Stimulated activated naive CD8-positive, alpha-beta T cell treated with anti-CD3 and anti-CD28 coated beads, Interleukin-15, amount 100 ng/mL, for 72 hours (primary cell): ENCODE data around the gene TEKTIP1.
"Not testable (repeated sequence)": the region's sequence is repeated elsewhere in the genome, so short reads cannot be mapped to it uniquely, and the experiment has no call there.

ENCODE experiments used
- ATAC-seq: fragments of 150-1000 bp; cut with Tn5 transposase; 2 replicates; pipeline ENCODE4 v1.10.0; 2021; ENCODE audit warnings: mild to moderate bottlenecking, moderate library complexity
- DNase-seq, 2 donors: peaks; one replicate each; pipeline ENCODE4 v3.0.0; 2021 to 2022
- H3K27ac Mint-ChIP-seq, 2 donors: one replicate each; pipeline ENCODE4 v1.8.0; 2022; ENCODE audit warnings: mild to moderate bottlenecking in 2 of 2, mixed read lengths in 2 of 2, moderate library complexity in 2 of 2
- H3K27me3 Mint-ChIP-seq: one replicate; pipeline ENCODE4 v1.8.0; 2022; ENCODE audit warnings: mixed read lengths
- H3K4me1 Mint-ChIP-seq: one replicate; pipeline ENCODE4 v1.8.0; 2022; ENCODE audit warnings: mild to moderate bottlenecking, mixed read lengths
- H3K4me3 Mint-ChIP-seq, 2 donors: one replicate each; pipeline ENCODE4 v1.8.0; 2022; ENCODE audit warnings: mild to moderate bottlenecking in 2 of 2, mixed read lengths in 2 of 2, moderate library complexity in 1 of 2
- H3K9me3 Mint-ChIP-seq, 2 donors: one replicate each; pipeline ENCODE4 v1.8.0; 2022; ENCODE audit warnings: mixed read lengths in 2 of 2

TEKTIP1 gene

DNA sequence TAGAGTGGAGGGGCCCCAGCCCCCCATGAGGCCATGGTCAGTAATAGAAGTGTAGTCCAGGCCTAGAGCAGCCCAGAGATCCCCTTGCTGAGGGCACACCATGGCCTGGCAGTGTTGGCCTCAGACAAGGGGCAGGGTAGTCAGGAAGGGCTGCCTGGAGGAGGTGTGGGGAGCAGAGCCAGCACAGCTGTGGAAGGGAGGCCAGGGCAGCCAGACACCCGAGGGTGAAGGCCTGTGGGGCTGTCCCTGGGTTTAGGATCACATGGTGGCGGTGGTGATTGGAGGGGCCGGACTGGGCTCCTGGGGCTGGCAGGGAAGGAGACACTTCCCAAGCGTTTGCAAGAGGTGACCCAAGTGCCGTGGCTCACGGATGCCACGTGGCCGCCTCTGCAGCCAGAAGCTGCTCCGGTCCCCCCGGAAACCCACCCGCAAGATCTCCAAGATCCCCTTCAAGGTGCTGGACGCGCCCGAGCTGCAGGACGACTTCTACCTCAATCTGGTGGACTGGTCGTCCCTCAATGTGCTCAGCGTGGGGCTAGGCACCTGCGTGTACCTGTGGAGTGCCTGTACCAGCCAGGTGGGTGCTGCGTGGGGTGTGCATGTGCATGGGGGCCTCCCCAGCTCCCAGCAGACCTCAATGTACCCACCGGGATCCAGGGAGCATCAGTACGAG lies 11.6 kb upstream of the TEKTIP1 start:
- Mint-ChIP-seq H3K4me1 (peaks cover under 1% of the 10 kb centered on the region), H3K27me3 (no peaks in the 10 kb centered on the region), H3K4me3 (no peak overlapping the region), H3K27ac (peak overlapping the region in 1 of 2 donors; percentile 79), H3K9me3 (no peaks in the 10 kb centered on the region)
- ATAC-seq (no peak), DNase-seq (no peak)

DNA sequence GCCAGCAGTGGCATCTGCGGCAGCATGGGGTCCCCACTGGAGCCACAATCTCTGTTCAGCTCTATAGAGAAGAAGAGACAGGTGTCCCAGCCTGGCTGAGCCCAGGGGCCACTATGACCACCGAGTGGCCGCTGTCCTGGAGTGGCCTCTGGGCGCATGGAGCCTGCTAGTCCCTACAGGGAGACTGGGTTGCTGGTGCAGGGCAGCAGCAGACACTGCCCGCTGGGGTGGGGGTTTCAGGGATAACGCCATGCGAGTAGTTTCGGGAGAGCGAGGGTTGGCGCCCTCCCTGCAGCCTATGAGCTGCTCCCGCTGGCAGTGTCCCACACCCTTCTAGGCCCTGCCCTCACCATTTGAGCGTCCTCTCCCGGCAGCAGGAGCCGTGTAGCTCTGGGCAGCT lies 10.9 kb upstream of the TEKTIP1 start:
- ATAC-seq: no peak
- Mint-ChIP-seq H3K4me1 (no peaks in the 10 kb centered on the region), H3K9me3 (no peaks in the 10 kb centered on the region), H3K4me3 (no peak overlapping the region), H3K27me3 (no peaks in the 10 kb centered on the region), H3K27ac (no peak overlapping the region)
- DNase-seq: no peak

DNA sequence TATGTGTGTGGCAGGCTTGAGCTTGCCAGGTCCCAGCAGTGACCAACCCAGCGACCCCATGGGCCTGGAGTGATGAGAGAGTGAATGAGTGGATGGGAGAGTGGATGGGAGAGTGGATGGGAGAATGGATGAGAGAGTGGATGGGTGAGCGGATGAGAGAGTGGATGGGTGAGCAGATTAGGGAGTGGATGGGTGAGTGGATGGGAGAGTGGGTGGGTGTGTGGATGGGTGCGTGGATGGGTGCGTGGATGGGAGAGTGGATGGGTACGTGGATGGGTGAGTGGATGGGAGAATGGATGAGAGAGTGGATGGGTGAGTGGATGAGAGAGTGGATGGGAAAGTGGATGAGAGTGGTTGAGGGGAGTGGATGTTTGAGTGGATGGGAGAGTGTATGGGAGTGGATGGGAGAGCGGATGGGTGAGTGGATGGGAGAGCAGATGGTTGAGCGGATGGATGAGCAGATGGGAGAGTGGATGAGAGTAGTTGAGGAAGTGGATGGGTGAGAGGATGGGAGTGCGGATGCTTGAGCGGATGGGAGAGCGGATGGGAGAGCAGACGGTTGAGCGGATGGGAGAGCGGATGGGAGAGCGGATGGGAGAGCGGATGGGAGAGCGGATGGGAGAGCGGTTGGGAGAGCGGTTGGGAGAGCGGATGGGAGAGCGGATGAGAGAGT lies 10.3 kb upstream of the TEKTIP1 start:
- no peak for ATAC-seq
- Mint-ChIP-seq H3K27me3 (no peaks in the 10 kb centered on the region), H3K4me1 (no peaks in the 10 kb centered on the region)

GRCh38 chr19:3529299-3529698 lies 9.7 kb upstream of the TEKTIP1 start:
- not testable (repeated sequence) for H3K27me3 Mint-ChIP-seq, ATAC-seq, DNase-seq, H3K4me1 Mint-ChIP-seq, H3K4me3 Mint-ChIP-seq, H3K9me3 Mint-ChIP-seq, H3K27ac Mint-ChIP-seq

More for the DNA sequence above, 10.3 kb upstream of the TEKTIP1 start:
- DNase-seq: no peak
- Mint-ChIP-seq H3K27ac (no peak overlapping the region), H3K9me3 (no peaks in the 10 kb centered on the region), H3K4me3 (no peak overlapping the region)

GRCh38 chr19:3530389-3530788 lies 8.6 kb upstream of the TEKTIP1 start:
- DNase-seq (no peak), ATAC-seq (no peak)
- no peaks in the 10 kb centered on the region for H3K27me3 Mint-ChIP-seq
- H3K4me1 Mint-ChIP-seq: no peaks in the 10 kb centered on the region
- H3K9me3 Mint-ChIP-seq: no peaks in the 10 kb centered on the region
- H3K4me3 Mint-ChIP-seq: no peak overlapping the region
- no peak overlapping the region for H3K27ac Mint-ChIP-seq

- H3K27me3 Mint-ChIP-seq: no peaks in the 10 kb centered on the region
- H3K4me3 Mint-ChIP-seq: no peak overlapping the region
- DNase-seq: no peak
- ATAC-seq: no peak
- no peaks in the 10 kb centered on the region for H3K9me3 Mint-ChIP-seq
- no peak overlapping the region for H3K27ac Mint-ChIP-seq
- no peaks in the 10 kb centered on the region for H3K4me1 Mint-ChIP-seq
Observed at GRCh38 chr19:3531716-3532115, 7.3 kb upstream of the TEKTIP1 start.

DNA sequence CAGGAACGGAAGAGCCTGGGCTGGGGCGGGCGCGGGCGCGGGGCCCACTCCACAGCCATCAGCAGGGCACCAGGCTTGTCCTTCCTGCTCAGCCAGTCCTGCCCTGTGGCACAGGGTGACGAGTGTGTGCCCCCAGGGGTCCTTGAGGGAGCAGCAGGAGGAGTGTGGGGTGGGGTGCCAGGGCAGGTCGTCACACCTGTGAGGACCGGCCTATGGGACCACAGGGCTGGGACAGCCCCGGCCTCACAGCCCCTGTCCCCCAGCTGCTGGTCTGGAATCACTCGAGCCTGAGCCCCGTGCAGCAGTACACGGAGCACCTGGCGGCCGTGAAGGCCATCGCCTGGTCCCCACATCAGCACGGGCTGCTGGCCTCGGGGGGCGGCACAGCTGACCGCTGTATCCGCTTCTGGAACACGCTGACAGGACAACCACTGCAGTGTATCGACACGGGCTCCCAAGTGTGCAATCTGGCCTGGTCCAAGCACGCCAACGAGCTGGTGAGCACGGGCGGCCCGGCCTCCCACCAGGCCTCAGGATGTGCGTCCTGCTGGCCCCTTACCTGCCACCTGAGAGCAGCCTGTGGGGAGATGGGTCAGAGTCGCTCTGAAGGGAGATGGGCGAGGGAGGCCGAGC lies 6.7 kb upstream of the TEKTIP1 start:
- Mint-ChIP-seq H3K9me3 (no peaks in the 10 kb centered on the region), H3K27ac (no peak overlapping the region), H3K27me3 (no peaks in the 10 kb centered on the region), H3K4me3 (no peak overlapping the region), H3K4me1 (peaks cover 2% of the 10 kb centered on the region)
- no peak for ATAC-seq
- no peak for DNase-seq

DNA sequence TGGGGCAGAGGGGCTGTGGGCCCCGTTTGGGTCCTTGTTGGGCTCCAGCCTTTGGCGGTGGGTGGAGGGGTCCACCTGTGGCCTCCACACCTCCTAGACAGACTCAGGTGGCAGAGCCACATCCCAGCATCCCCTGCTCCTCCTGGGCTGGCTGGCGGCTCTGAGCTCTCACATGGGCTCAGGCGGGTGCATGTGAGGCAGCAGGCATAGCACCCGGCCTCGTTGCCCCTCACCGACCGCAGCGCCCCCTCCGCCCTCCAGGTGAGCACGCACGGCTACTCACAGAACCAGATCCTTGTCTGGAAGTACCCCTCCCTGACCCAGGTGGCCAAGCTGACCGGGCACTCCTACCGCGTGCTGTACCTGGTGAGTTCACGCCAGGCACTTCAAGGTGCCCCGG lies 5.9 kb upstream of the TEKTIP1 start:
- no peak for ATAC-seq
- Mint-ChIP-seq H3K4me1 (peaks cover 7% of the 10 kb centered on the region), H3K4me3 (no peak overlapping the region)

GRCh38 chr19:3533563-3534216 lies 5.3 kb upstream of the TEKTIP1 start:
- H3K4me1 Mint-ChIP-seq: peaks cover 7% of the 10 kb centered on the region
- H3K27ac Mint-ChIP-seq: no peak overlapping the region
- no peaks in the 10 kb centered on the region for H3K27me3 Mint-ChIP-seq
- ATAC-seq: no peak
- no peak for DNase-seq
- H3K9me3 Mint-ChIP-seq: no peaks in the 10 kb centered on the region
- no peak overlapping the region for H3K4me3 Mint-ChIP-seq

More for the DNA sequence above, 5.9 kb upstream of the TEKTIP1 start:
- no peaks in the 10 kb centered on the region for H3K27me3 Mint-ChIP-seq
- DNase-seq: no peak
- no peaks in the 10 kb centered on the region for H3K9me3 Mint-ChIP-seq
- H3K27ac Mint-ChIP-seq: no peak overlapping the region

DNA sequence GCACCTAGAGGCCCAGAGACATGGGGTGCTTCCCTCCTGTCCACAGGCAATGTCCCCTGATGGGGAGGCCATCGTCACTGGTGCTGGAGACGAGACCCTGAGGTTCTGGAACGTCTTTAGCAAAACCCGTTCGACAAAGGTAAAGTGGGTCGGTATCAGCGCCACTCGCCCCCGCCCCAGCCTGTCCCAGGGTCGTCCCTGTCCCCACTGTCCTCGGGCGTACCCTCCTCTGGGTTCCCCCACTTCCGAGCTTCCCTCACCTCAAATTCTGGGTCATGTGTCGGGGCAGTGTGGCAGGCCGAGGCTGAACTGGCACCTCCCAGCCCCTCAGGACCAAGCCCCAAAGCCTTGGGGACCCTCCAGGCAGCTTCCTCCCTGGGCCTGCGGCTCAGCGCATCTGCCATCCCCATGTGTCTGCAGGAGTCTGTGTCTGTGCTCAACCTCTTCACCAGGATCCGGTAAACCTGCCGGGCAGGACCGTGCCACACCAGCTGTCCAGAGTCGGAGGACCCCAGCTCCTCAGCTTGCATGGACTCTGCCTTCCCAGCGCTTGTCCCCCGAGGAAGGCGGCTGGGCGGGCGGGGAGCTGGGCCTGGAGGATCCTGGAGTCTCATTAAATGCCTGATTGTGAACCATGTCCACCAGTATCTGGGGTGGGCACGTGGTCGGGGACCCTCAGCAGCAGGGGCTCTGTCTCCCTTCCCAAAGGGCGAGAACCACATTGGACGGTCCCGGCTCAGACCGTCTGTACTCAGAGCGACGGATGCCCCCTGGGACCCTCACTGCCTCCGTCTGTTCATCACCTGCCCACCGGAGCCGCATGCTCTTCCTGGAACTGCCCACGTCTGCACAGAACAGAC lies 4.4 kb upstream of the TEKTIP1 start:
- no peak for ATAC-seq
- Mint-ChIP-seq H3K4me3 (no peak overlapping the region), H3K27ac (no peak overlapping the region), H3K27me3 (no peaks in the 10 kb centered on the region), H3K9me3 (no peaks in the 10 kb centered on the region), H3K4me1 (peaks cover 7% of the 10 kb centered on the region)
- no peak for DNase-seq

DNA sequence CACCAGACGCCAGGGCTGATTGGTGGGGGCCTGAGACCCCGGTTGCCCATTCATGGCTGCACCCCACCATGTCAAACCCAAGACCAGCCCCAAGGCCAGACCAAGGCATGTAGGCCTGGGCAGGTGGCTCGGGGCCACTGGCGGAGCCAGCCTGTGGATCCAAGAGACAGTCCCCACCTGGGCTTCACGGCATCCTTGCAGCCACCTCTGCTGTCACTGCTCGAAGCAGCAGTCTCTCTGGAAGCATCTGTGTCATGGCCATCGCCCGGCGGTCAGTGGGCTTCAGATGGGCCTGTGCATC lies 3.8 kb upstream of the TEKTIP1 start:
- Mint-ChIP-seq H3K27ac (no peak overlapping the region), H3K4me3 (no peak overlapping the region), H3K4me1 (peaks cover 7% of the 10 kb centered on the region), H3K27me3 (no peaks in the 10 kb centered on the region), H3K9me3 (no peaks in the 10 kb centered on the region)
- DNase-seq: no peak
- no peak for ATAC-seq

- Mint-ChIP-seq H3K4me1 (peaks cover 7% of the 10 kb centered on the region), H3K27ac (no peak overlapping the region), H3K4me3 (no peak overlapping the region), H3K27me3 (no peaks in the 10 kb centered on the region), H3K9me3 (no peaks in the 10 kb centered on the region)
- DNase-seq: no peak
- ATAC-seq: no peak
Observed at GRCh38 chr19:3535563-3535965, 3.4 kb upstream of the TEKTIP1 start.

DNA sequence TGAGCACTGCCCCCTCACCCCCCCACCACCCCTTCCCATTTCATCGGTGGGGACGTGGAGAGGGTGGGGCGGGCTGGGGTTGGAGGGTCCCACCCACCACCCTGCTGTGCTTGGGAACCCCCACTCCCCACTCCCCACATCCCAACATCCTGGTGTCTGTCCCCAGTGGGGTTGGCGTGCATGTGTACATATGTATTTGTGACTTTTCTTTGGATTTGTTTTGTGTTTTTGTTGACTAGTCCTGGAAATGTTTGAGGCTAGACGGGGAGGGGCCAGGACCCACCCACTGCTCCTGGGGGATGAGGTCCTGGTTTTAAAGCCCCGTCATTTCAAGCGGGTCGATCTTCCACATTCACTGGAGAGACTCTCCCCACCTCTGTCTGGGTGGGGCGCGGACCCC lies 3.0 kb upstream of the TEKTIP1 start:
- no peak for ATAC-seq
- H3K9me3 Mint-ChIP-seq: no peaks in the 10 kb centered on the region
- H3K27me3 Mint-ChIP-seq: no peaks in the 10 kb centered on the region
- H3K27ac Mint-ChIP-seq: peak overlapping the region in 1 of 2 donors; percentile 50
- peaks cover 7% of the 10 kb centered on the region for H3K4me1 Mint-ChIP-seq
- DNase-seq: no peak
- no peak overlapping the region for H3K4me3 Mint-ChIP-seq

GRCh38 chr19:3536429-3537100 lies 2.4 kb upstream of the TEKTIP1 start:
- DNase-seq: no peak
- H3K4me3 Mint-ChIP-seq: no peak overlapping the region
- ATAC-seq: no peak
- peaks cover 7% of the 10 kb centered on the region for H3K4me1 Mint-ChIP-seq
- no peaks in the 10 kb centered on the region for H3K27me3 Mint-ChIP-seq
- peak overlapping the region in 1 of 2 donors; percentile 48 for H3K27ac Mint-ChIP-seq
- H3K9me3 Mint-ChIP-seq: no peaks in the 10 kb centered on the region

GRCh38 chr19:3537101-3537437 lies 1.9 kb upstream of the TEKTIP1 start:
- H3K27me3 Mint-ChIP-seq: no peaks in the 10 kb centered on the region
- DNase-seq (no peak), ATAC-seq (no peak)
- peak overlapping the region in 1 of 2 donors; percentile 21 for H3K4me3 Mint-ChIP-seq
- H3K9me3 Mint-ChIP-seq: no peaks in the 10 kb centered on the region
- peaks cover 7% of the 10 kb centered on the region for H3K4me1 Mint-ChIP-seq
- no peak overlapping the region for H3K27ac Mint-ChIP-seq
